HFF-Myc (cell line): ENCODE measurements around the gene ADAMTS16.

Source experiments
- DNase-seq: peaks from one replicate; pipeline ENCODE4 v3.0.0-alpha.2; 2011; ENCODE audit warnings: low read depth; ENCODE audit errors: extremely low read depth
- H3K4me3 ChIP-seq: replicated peaks from 2 replicates; pipeline ENCODE4 v1.5.1; 2011; ENCODE audit warnings: low read depth, mild to moderate bottlenecking, control low read depth, low read length
- CTCF ChIP-seq: IDR thresholded peaks from 2 replicates; pipeline ENCODE4 v1.5.1; 2012; ENCODE audit warnings: mild to moderate bottlenecking, low read depth, low read length, control low read depth; ENCODE audit errors: missing control alignments

The ADAMTS16 gene

DNA sequence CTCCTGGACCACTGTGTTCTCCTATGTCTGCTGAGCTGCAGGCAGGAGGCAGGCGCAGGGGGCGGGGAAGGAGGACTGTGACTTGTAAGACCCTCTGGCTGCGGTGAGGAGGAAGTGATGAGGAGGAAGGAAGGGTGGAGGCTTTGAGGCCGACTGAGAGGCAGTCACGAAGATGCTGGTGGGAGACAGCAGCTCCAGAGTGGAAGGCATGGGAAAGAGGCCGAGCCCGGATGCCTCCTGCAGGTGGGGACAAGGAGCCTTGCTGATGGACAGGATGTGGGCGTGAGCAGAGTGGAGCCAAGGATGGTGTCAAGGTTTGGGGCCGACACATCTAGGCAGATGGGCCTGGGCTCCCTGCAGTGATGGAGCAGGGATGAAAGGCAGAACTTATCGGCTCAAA is 208.0 kb downstream of the ADAMTS16 start:
- no peak for DNase-seq
- no peak for TF ChIP-seq CTCF
- no peak overlapping the region for H3K4me3 ChIP-seq

- no peak for DNase-seq
- no peak for TF ChIP-seq CTCF
- no peak overlapping the region for H3K4me3 ChIP-seq
These were observed 208.4 kb downstream of the ADAMTS16 start for GRCh38 chr5:5348576-5348975.

GRCh38 chr5:5350101-5350500 is 210.0 kb downstream of the ADAMTS16 start:
- no peak for TF ChIP-seq CTCF
- DNase-seq, result no peak
- H3K4me3 ChIP-seq, result no peak overlapping the region

DNA sequence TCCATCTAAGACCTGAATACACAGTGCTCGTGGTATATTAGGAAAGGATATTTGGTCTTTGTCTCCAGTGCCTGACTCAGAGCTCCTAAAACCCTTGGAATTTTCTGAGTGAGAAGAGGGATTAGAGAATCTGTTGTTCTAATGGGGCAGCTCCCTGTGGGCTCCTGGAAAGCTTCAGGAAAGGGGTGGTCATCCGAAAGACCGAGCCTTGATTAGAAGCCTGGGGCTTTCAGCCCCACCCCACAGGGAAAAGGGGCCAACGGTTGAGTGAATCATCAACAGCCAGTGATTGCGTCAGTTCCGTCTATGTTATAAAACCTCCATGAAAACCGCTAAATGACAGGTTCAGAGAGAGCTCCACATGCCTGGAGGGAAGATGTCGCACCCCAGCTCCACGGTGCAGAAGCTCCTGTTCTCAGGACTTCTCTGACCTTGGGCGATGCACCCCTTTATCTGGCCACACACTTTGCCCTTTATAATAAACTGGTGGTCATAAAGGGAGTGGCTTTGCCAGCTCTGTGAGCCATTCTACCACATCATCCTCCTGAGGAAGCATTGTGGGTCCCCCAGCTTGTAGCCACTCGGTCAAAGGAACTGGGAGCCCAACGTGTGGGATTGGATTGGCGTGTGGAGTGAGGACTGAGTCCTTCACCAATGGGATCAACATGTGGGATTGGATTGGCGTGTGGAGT is 211.3 kb downstream of the ADAMTS16 start:
- DNase-seq, result no peak
- no peak overlapping the region for H3K4me3 ChIP-seq
- TF ChIP-seq CTCF, result no peak

DNA sequence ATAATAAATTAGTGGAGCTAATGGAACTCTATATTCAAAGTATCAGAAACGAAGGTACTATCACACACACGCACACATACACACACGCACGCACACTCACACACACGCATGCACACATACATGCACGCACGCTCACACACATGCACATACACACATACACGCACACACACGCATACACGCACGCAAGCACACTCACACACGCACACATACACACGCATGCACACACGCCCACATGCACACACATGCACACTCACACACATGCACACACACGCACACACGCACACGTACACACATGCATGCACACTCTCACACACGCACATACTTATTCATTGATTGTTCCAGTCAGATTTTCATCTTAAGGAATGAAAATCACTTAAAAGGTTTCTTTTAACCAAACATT is 212.5 kb downstream of the ADAMTS16 start:
- DNase-seq, result no peak
- H3K4me3 ChIP-seq, result no peak overlapping the region
- TF ChIP-seq CTCF, result no peak

DNA sequence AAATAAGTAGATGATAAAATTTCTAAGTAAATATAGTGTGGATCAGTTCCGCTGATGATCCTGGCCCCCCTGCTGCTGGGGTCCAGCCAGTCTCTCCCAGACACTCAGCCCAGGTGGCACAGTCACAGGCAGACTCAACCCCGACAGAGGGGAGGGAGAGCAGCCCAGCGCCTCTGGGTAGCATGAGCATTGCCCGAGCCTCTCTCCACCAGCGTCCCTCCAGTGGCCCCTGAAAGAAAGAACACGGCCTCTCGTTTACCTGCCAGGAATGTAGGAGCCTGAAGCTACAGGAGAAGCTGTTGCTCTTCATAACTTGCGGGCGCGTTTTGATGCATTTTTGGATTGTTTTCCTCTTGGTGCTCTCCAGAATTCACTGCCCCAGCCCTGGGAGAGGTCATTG is 213.6 kb downstream of the ADAMTS16 start:
- DNase-seq, result no peak
- no peak for TF ChIP-seq CTCF
- H3K4me3 ChIP-seq, result no peak overlapping the region

DNA sequence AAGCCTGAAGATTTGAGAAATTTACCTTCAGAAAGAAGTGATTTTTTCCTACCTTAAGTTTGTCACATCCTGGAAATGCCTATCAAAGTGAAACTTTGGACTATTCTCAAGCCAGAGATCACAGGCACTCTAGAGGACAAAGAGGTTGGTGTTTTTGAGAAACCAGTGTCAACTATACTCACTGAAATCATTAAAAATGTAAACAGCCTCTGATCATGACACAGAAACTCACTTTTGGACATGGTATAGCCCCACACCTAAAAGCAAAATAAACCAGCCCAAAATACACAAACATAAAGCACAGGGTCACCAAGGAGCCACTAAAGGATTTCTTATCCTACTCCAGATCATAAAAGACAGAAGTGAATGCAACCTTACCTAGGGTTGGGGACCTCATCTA is 216.6 kb downstream of the ADAMTS16 start:
- no peak overlapping the region for H3K4me3 ChIP-seq
- no peak for TF ChIP-seq CTCF
- DNase-seq, result no peak
